SK-N-SH treated with all-trans-retinoic acid at 6 μM for 48 hours (cell line): Measurements from ENCODE around the gene NPR3.

ENCODE experiments used
- BACH2 ChIP-seq: fragments of 250-450 bp; sonication (Bioruptor Pico); IDR thresholded peaks from 2 replicates; pipeline ENCODE4 v1.9.0; 2021; ENCODE audit warnings: mild to moderate bottlenecking, borderline replicate concordance
- PATZ1 ChIP-seq: fragments of 250-450 bp; sonication (Bioruptor Pico); IDR thresholded peaks from 2 replicates; pipeline ENCODE4 v1.8.0; 2020; ENCODE audit warnings: mild to moderate bottlenecking, moderate library complexity, borderline replicate concordance
- POU6F1 ChIP-seq: fragments of 250-450 bp; sonication (Bioruptor Pico); IDR thresholded peaks from 2 replicates; pipeline ENCODE4 v1.8.0; 2021; ENCODE audit warnings: low read depth, mild to moderate bottlenecking, moderate library complexity, borderline replicate concordance
- RARB ChIP-seq: fragments of 250-450 bp; sonication (Bioruptor Pico); IDR thresholded peaks from 2 replicates; pipeline ENCODE4 v1.8.0; 2021; ENCODE audit warnings: mild to moderate bottlenecking, moderate library complexity
- ZFP3 ChIP-seq: fragments of 250-450 bp; sonication (Bioruptor Pico); IDR thresholded peaks from 2 replicates; pipeline ENCODE4 v1.5.0; 2020; ENCODE audit warnings: mild to moderate bottlenecking, moderate library complexity
- ZFP30 ChIP-seq: fragments of 450-650 bp; formaldehyde crosslinking; IDR thresholded peaks from 2 replicates; pipeline ENCODE4 v1.5.0; 2022; ENCODE audit warnings: mild to moderate bottlenecking, moderate library complexity
- ZNF565 ChIP-seq: fragments of 450-650 bp; formaldehyde crosslinking; conservative IDR thresholded peaks from 2 replicates; pipeline ENCODE4 v1.5.0; 2020; ENCODE audit warnings: low read depth, mild to moderate bottlenecking, moderate library complexity

- TF ChIP-seq BACH2 (no peak), RARB (CRISPR knock-in tag) (no peak), ZFP30 (no peak), ZFP3 (CRISPR knock-in tag) (no peak), POU6F1 (CRISPR knock-in tag) (no peak), PATZ1 (no peak), ZNF565 (CRISPR knock-in tag) (no peak)
Measured at GRCh38 chr5:32687499-32687831, 23.7 kb upstream of the NPR3 start.
